Measurements from ENCODE around the gene HSDL2.
"Not testable (repeated sequence)": the region's sequence is repeated elsewhere in the genome, so short reads cannot be mapped to it uniquely, and the experiment has no call there.

HSDL2 gene

DNA sequence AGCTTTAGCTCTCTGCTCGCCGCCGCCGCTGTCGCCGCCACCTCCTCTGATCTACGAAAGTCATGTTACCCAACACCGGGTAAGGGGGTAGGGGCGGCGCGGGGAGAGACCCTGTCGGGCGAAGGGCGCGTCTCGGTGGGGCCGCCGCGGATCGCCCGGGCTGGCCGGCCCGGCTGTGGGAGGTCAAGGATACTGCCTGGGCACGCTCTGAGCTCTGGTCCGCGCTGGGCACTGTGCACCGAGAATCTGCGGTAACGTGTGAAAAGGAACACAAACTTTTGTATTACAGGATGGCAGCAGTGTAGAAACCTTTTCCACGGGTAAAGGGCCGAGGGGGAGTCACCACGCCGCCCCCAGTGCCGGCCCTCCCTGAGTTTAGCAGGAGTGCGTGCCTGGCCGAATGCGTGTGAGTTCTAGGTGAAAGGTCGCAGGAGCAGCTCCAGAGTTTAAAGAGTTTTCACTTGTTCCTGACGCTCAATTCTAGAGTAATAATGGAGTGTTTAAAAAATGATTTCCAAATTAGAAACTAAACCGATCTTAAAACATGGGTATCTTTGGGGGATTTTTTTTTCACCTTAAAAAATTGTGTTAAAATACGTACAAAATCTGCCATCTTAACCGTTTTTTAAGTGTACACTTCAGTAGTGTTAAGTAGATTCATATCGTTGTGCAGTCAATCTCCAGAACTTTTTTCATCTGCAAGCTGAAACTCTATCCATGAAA is at the start of gene HSDL2:
Gene HSDL2, plus strand, starts transcription at position 7 of the 723 bp plus-strand sequence. Its CDS starts 56 bp downstream, at position 63.
- no peak for DNase-seq

DNA sequence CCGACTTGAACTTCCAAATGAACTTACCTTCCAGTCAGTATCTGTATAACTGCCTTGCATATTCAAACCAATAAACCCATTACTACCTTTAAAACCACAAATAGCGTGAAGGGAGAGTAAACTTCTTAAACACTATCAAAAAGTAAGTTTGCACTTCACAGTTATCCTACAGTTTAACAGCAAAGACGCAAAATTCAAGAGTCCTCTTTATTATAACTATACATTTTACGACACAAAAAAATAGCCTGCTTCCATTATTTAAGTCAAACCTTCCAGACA is 48.3 kb upstream of the HSDL2 start:
- DNase-seq, result no peak

DNA sequence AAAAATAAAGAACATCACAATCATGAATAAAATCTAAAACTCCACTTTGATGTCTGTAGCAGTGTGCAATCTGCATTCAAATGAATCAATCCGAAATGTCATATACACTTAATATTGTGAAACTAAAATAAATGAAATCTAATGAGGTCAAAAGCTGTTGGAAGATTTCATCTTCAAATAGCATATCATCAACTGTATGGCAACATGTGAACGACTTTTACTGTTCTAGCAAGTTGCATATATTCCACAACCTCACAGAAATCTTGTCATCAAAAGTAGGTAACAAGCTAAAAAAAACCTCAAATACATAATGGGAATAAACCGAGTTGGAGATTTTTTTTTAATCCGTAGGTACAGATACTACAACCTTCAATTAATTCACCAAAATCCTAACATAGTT is 47.7 kb upstream of the HSDL2 start:
- DNase-seq, result no peak

DNA sequence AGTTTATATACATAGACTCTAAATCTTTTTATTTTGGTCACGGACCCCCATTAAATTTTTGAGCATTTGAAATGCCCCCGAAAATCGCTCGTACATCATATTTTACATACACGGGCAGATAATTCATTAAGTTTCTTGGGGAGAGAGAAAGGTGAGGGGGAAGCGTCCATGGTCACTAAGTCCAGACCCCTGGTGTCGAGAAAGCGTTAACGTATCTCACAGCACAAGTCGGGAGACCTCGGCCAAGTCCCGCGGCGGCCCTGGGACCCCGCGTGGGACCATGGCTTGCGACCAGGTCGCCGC is 47.3 kb upstream of the HSDL2 start:
- no peak for DNase-seq

DNA sequence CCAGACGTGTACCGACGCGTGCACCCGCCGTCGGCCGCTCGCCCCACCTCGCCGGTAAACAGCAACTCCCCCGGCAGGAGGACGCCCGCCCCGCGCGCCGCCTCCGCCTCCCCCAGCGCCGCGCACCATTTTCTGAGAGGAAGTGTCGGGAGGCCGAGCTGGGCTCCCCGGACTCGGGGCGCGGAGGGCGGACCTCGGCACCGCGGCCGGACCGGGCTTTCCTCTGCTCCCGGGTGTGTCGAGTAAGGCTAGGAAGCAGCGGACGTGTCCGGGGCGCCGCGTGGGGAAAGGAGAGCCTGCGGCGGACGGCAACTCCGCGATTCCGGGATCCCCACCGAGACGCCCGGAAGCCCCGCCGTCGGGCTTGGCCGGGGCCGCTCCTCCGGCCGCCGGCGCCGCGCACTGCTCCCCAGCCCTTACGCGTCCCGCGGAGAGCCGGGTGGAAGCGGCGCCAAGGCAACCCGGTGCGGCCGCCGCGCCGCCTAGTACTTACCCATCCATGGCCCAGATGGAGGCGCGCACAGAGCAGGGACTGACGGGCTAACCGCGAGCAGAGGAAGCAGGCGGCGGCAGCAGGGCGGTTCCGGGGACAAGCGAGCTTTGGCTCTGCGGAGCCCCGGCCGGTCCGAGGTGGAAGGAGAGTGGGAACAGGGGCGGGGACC is 46.8 kb upstream of the HSDL2 start, which contains the start of gene PTBP3:
Gene PTBP3, minus strand, starts transcription at position 643 of the 662 bp plus-strand sequence. CDS start 35,754 bp downstream, outside the sequence.
- DNase-seq, result peak; percentile 24 to 72

DNA sequence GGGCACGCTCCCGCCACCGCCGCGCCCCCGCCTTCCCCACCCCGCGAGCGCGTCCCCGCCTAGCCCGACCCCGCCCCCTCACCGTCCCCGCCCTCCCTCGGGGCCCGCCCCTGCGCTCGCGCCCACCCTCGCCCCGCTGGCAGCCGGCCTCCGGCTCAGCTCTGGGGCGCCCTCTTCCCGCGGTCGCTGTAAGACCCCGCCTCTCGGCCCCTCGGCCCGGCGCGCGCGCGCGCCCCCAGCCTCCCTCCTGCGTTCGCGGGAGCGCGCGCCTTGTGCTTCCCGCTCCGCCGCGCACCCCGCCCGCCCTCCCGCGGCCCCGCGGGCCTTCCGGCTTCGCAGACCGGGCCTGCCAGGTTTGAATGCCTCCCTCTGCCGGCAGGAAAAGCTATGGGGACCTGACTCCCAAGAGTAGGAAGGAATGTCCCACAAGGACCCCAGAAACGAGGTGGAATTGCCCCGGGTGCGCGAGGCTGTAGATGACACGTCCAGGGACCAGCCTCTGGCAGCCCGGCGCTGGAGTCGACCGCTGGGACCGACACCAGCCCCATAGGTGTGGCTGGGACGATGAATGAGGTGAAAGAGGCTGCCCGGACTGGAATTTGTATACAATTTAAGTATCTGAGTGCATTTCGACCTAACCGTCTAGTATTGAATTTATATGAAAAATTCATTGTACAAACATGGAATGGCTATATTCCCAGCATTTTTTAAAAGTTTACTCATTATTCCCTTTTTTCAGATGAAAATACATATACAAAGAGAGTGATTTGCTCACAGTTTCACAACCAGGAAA is 46.1 kb upstream of the HSDL2 start:
- DNase-seq, result peak; percentile 66 to 81

DNA sequence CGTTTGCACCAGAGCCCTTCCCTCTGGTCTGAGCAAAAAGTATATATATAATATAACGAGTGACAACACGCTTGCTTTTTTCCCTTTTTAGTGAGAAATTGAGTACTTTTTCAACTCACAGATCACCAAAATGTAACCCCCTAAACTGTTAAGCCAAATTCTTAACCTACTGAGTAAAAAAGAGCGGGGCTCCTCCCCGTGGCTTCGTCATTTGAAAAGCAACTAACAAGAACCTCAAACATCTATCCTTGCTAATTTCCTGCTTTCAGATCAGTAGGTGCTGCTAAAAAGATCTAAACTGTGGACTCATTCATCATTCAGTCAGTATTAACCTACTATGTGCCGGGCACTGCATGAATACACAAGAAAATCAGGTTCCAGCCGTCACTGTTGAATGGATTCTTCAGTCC is 45.5 kb upstream of the HSDL2 start:
- no peak for DNase-seq

DNA sequence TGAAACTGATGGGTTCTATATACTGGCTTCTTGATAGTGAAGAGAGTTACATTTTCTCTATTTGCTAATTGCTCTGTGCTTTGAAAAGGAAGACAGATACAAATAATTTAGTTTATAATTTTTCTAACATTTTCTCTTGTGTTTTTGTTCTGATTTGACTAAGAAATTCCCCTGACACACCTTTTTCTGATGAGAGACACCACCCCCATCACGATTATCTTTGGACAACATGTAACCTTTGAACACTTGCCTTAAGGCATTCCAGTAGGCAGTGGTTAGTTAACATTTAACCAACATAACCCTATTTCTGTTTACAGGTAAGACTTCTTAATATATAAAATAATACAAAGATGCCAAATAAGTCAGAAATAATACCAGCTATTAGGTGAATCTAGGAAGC is 42.4 kb upstream of the HSDL2 start:
- DNase-seq, result no peak

DNA sequence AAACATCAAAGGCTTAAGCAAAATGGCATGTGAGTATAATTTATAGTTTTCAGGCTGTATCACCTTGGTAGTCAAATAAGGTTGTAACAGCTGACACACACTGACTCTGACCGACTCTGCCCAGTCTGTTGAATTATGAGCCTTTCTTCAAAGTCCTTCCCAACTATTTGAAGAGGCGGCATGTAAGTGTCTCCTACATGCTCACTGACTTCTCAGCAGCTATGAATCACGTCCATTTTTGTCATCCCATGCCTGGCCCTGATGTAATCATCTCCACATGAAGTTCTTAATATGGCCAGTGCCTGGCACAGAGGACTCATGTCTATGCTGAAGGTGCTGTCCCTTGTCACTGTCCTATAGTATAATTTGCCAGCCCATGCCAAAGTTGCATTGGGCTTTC is 41.3 kb upstream of the HSDL2 start:
- no peak for DNase-seq

DNA sequence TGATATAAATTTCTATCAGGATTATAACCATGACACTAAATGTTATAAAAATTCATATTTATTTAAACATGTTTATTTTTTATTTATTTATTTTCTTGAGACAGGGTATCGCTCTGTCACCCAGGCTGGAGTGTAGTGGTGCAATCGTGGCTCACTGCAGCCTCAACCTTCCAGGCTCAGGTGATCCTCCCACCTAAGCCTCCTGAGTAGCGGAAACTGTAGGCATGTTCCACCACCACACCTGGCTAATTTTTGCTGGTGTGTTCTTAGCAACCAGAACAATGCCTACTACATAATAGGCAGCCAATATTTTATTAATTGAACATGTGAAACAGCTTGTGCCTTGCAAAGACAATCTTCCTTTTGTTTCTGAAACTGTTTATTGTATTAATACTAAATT is 40.0 kb upstream of the HSDL2 start:
- no peak for DNase-seq

DNA sequence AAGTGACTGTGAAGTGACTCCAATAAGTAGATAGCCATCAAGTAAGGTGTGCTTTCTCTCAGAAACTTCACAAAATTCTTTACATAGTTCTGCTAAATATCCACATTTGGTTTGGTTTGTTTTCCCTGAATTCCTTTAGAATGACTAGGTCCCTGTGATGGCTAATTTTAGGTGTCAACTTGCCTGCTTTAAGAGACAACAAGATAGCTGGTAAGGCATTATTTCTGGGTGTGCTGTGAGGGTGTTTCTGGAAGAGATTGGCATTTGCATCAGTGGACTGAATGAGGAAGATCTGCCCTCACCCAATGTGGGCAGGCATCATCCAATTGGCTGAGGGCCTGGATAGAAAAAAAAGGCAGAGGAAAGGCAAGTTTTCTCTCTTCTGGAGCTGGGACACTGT is 38.2 kb upstream of the HSDL2 start:
- DNase-seq, result no peak

DNA sequence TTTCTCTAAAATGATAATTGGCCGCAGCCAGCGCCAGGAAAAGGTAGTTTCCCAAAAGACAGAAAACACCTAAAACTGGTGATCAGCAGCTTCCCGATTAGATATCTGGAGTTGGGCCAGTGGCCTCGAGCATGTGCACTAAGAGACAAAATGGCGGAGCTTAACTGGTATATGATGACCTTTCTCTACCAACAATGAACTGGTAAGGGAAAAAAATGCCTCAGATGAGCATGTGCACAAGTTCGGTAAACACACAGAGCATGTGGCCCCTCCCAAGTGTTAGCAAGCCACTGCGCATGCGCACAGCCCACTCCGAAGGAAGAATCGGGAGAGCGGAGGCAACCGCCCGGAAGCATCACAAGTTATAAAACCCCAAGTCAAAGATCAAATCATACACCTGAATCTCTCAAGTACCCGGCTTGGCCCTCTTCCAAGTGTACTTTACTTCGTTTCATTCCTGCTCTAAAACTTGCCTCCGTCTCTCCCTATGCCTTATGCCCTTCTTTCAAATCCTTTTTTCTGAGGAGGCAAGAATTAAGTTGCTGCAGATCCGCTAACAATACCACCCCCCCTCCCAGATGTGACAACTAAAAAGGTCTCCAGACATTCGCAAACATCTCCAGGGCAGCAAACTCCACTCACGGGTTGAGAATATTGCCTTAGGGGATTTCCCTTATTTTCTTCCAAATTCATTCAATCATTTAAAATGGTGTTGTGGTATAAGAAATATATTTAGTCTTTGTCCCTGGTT is 31.5 kb upstream of the HSDL2 start:
- DNase-seq, result peak in 1 of 2 experiments; percentile 2

DNA sequence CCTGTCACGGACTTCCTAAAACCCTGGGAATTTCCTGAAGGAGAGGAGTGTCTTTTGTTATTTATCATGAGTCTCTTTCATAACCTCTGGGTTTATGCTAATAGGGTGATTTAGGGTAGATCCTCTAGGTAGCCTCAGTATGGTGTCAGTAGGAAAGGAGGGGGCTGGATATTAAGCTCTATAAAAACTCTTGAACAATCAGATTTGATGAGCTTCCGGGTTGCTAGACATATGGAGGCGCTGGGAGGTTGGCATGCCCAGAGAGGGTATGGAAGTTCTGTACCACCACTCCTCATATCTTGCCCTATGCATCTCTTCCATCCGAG is 30.9 kb upstream of the HSDL2 start:
- no peak for DNase-seq

DNA sequence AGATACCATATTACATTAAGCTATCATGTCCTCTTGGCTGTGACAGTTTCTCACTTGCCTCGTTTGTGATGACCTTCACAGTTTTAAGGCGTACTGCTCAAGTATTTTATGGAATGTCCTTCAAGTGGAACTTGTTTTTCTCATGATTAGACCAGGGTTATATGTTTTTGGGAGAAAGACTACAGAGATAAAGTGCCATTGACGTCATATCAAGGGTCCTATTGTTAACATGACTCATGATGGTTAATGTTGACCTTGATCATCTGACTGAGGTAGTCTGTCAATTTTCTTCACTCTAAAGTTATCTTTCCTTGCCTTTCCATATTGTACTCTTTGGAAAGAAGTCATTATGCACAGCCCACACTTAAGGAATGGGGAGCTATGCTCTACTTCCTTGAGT is 28.7 kb upstream of the HSDL2 start:
- no peak for DNase-seq

DNA sequence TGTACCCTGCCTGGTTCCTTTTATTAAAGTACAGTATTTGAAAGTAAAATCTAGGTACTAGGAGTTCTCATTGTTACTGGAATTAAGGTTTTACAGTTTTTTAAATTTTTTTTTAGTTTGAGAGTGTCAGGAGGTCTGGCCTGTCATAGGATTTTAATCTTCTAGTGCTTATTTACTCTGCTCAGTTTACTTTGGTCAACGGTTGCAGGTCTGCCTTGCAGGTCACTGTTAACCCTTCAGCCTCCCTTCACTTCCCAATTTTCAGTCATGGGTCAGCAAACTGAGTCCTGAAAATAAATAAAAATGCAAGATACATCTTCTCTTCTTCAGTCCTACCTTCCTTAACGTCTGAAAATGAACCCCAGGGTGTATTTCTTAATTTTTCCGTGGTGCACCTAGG is 27.7 kb upstream of the HSDL2 start:
- no peak for DNase-seq

DNA sequence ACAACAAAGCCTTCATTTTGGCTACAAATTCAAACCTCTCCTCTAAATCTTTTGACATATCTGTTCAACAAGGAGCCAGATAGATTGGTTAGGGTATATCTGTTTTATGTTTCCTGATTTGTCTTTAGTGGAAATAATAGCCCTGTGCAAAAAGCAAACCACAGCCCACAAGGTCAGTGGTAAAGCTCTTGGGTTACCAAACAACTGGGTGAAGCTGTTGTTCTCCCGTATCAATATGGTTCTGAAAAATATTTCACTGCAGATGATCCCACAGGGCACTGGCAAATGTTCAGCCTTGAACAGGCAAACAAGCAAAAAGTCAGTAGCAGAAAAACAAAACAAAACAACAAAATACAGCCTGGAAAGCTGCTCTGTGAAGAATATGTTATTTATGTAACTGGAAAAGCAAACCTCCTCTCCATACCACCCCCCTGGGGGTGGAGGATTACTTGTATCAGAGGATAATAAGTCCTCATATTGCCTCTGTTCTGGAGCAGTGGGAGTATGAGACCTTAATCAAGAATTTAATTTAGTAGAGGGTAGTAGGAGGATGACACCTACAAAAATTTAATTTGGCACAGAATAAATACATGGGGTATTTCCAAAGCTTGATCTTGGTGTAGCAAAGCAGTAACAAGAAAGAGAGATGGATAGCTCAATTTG is 25.7 kb upstream of the HSDL2 start:
- no peak for DNase-seq

DNA sequence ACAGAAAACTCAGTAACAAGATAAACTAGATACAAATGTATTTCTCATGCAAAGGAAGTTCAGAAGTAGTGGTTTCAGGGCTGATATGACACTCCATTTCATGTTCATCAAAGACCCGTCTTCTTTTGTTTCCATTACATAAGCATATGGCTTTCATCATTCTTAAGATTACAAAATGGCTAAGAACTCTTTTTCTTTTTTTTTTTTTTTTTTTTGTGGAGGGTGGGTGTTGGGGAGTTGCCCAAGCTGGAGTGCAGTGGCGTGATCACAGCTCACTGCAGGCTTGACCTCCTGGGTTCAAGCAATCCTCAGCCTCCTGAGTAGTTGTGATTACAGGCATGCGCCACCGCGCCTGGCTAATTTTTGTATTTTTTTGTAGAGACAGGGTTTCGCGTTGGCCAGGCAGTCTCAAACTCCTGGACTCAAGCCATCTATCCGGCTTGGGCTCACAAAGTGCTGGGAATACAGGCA is 24.4 kb upstream of the HSDL2 start:
- DNase-seq, result no peak

DNA sequence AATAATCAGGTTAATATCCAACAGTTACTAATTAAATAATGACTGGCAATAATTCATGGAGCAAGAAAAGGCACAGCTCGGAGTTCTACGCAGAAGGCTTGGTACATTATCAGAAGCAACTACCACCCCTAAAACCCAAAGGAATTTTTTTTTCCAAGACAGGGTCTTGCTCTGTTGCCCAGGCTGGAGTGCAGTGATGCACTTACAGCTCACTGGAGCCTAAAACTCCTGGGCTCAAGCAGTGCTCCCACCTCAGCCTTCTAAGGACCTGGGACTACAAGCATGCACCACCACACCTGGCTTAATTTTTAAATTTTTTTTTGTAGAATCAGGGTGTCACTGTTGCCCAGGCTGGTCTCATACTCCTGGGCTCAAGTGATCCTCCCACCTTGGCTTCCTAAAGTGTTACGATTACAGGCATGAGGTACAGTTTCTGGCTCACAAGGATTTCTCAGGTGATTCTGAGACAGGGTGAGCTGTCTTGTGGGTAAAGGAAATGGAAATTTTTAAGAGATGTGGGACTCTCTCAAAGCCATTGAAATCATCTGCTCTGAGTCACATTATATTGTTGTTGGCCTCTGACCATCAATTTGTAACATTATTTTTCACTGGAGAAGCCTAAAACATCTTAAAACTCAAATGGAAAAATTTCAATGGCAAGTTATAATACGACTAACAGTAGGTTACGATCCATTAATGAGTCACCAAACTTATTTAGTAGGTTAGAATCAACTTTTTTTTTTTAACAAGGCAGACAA is 19.7 kb upstream of the HSDL2 start:
- DNase-seq, result no peak

DNA sequence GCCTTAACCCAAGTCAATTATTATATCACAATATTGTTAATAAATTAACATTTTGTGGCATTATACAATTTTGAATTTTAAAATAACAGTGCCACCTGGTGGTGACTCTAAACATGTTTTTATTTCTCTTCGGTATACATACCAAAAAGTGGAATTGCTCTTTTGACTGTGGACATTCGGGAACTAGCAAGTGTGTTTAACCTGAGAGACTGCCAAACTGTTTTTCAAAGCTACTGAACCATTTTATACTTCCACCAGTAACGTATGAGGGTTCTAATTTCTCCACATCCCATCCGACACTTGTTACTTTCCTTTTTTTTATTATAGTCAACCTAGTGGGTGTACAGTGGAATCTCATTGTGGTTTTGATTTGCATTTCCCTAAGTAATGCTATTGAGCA is 18.3 kb upstream of the HSDL2 start:
- no peak for DNase-seq

DNA sequence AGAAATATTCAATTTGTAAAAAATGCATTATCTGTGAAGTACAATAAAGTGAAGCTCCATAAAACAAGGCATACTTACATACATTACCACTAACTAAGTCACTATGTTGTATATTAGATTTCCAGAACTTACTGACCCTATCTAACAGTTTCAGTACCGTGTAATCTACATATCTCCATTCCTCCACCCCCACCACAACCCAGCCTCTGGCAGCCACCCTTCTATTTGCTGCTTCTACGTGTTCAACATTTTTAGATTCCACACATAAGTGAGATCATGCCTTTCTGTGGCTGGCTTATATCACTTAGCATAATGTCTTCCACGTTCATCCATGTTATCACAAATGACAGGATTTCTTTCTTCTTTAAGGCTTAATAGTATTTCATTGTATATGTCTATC is 15.1 kb upstream of the HSDL2 start:
- no peak for DNase-seq

DNA sequence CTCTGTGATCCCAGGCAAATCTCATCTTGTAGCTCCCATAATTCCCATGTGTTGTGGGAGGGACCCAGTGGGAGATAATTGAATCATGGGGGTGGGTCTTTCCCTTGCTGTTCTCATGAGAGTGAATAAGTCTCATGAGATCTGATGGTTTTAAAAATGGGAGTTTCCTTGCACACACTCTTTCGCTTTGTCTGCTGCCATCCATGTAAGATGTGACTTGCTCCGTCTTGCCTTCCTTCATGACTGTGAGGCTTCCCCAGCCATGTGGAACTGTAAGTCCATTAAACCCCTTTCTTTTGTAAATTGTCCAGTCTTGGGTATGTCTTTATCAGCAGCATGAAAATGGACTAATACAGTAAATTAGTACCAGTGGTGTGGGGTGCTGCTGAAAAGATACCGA is 14.7 kb upstream of the HSDL2 start:
- DNase-seq, result not testable (repeated sequence)

DNA sequence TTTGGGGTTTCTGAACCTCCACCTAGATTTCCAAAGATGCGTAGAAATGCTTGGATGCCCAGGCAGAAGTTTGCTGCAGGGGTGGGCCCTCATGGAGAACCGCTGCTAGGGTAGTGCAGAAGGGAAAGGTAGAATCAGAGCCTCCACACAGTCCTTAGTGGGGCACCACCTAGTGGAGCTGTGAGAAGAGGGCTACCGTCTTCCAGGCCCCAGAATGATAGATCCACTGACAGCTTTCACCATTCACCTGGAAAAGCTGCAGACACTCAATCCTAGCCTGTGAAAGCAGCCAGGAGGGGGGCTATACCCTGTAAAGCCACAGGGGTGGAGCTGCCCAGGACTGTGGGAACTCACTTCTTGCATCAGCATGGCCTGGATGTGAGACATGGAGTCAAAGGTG is 13.3 kb upstream of the HSDL2 start:
- DNase-seq, result no peak
